Measurements from ENCODE around the gene LAMA4.

LAMA4 gene

GRCh38 chr6:112065426-112065986 is 188.9 kb downstream of the LAMA4 start:
- ATAC-seq (replicated peaks), result no peak
- no peak for DNase-seq
- no peak overlapping the region for H3K27ac Mint-ChIP-seq
- H3K9me3 Mint-ChIP-seq, result no peaks in the 10 kb centered on the region
- no peaks in the 10 kb centered on the region for H3K4me1 Mint-ChIP-seq (ENCODE audit: low read depth in 2 of 2)
- H3K27me3 Mint-ChIP-seq, result no peaks in the 10 kb centered on the region
- peaks cover 12% of the 10 kb centered on the region for H3K36me3 Mint-ChIP-seq (ENCODE audit: insufficient read depth)
- no peak overlapping the region for H3K4me3 Mint-ChIP-seq

GRCh38 chr6:112062966-112063365 is 191.4 kb downstream of the LAMA4 start:
- ATAC-seq (replicated peaks), result no peak
- Mint-ChIP-seq H3K36me3 (ENCODE audit: insufficient read depth) (no peaks in the 10 kb centered on the region), H3K9me3 (no peaks in the 10 kb centered on the region), H3K4me1 (ENCODE audit: low read depth in 2 of 2) (no peaks in the 10 kb centered on the region), H3K27me3 (no peaks in the 10 kb centered on the region), H3K4me3 (no peak overlapping the region), H3K27ac (no peak overlapping the region)
- no peak for DNase-seq

GRCh38 chr6:112061605-112062004 is 192.8 kb downstream of the LAMA4 start:
- H3K4me3 Mint-ChIP-seq, result no peak overlapping the region
- ATAC-seq (replicated peaks) (no peak), DNase-seq (no peak)
- no peaks in the 10 kb centered on the region for H3K9me3 Mint-ChIP-seq
- H3K36me3 Mint-ChIP-seq (ENCODE audit: insufficient read depth), result no peaks in the 10 kb centered on the region
- no peaks in the 10 kb centered on the region for H3K4me1 Mint-ChIP-seq (ENCODE audit: low read depth in 2 of 2)
- H3K27me3 Mint-ChIP-seq, result no peaks in the 10 kb centered on the region
- H3K27ac Mint-ChIP-seq, result no peak overlapping the region
